ENCODE data around the gene MTCH1.

MTCH1 gene

GRCh38 chr6:36969240-36969691, 16.7 kb downstream of the MTCH1 start:
- Histone ChIP-seq H3K4me3 (ENCODE audit: insufficient read depth, low read depth, low read length, poor library complexity, severe bottlenecking) (no peak overlapping the region), H3K9me3 (ENCODE audit: control insufficient read depth, low read length) (no peaks in the 10 kb centered on the region), H3K36me3 (ENCODE audit: control insufficient read depth, insufficient read depth, low read length) (peaks cover 67% of the 10 kb centered on the region), H3K27me3 (replicated peaks; ENCODE audit: control insufficient read depth, insufficient read depth, low read length, poor library complexity, severe bottlenecking) (no peaks in the 10 kb centered on the region), H3K27ac (ENCODE audit: insufficient read depth, low read length, poor library complexity, severe bottlenecking) (no peak overlapping the region), H3K4me1 (ENCODE audit: control insufficient read depth, insufficient read depth, low read length, poor library complexity, severe bottlenecking) (peaks cover 10% of the 10 kb centered on the region)
- DNase-seq = no peak

- H3K27ac ChIP-seq (ENCODE audit: insufficient read depth, low read length, poor library complexity, severe bottlenecking) = no peak overlapping the region
- H3K4me3 ChIP-seq (ENCODE audit: insufficient read depth, low read depth, low read length, poor library complexity, severe bottlenecking) = no peak overlapping the region
- H3K9me3 ChIP-seq (ENCODE audit: control insufficient read depth, low read length) = no peaks in the 10 kb centered on the region
- H3K4me1 ChIP-seq (ENCODE audit: control insufficient read depth, insufficient read depth, low read length, poor library complexity, severe bottlenecking) = peaks cover 18% of the 10 kb centered on the region
- H3K36me3 ChIP-seq (ENCODE audit: control insufficient read depth, insufficient read depth, low read length) = peaks cover 58% of the 10 kb centered on the region
- H3K27me3 ChIP-seq (replicated peaks; ENCODE audit: control insufficient read depth, insufficient read depth, low read length, poor library complexity, severe bottlenecking) = no peaks in the 10 kb centered on the region
- no peak for DNase-seq
These were observed 17.6 kb downstream of the MTCH1 start for GRCh38 chr6:36968266-36968977.

- H3K27ac ChIP-seq (ENCODE audit: insufficient read depth, low read length, poor library complexity, severe bottlenecking) = no peak overlapping the region
- no peak for DNase-seq
- peaks cover 51% of the 10 kb centered on the region for H3K36me3 ChIP-seq (ENCODE audit: control insufficient read depth, insufficient read depth, low read length)
- H3K9me3 ChIP-seq (ENCODE audit: control insufficient read depth, low read length) = no peaks in the 10 kb centered on the region
- peaks cover 25% of the 10 kb centered on the region for H3K4me1 ChIP-seq (ENCODE audit: control insufficient read depth, insufficient read depth, low read length, poor library complexity, severe bottlenecking)
- H3K27me3 ChIP-seq (replicated peaks; ENCODE audit: control insufficient read depth, insufficient read depth, low read length, poor library complexity, severe bottlenecking) = no peaks in the 10 kb centered on the region
- H3K4me3 ChIP-seq (ENCODE audit: insufficient read depth, low read depth, low read length, poor library complexity, severe bottlenecking) = no peak overlapping the region
These were observed 18.2 kb downstream of the MTCH1 start for GRCh38 chr6:36967757-36968156.

- Histone ChIP-seq H3K27me3 (replicated peaks; ENCODE audit: control insufficient read depth, insufficient read depth, low read length, poor library complexity, severe bottlenecking) (no peaks in the 10 kb centered on the region), H3K36me3 (ENCODE audit: control insufficient read depth, insufficient read depth, low read length) (peaks cover 47% of the 10 kb centered on the region), H3K4me3 (ENCODE audit: insufficient read depth, low read depth, low read length, poor library complexity, severe bottlenecking) (no peak overlapping the region), H3K9me3 (ENCODE audit: control insufficient read depth, low read length) (no peaks in the 10 kb centered on the region), H3K27ac (ENCODE audit: insufficient read depth, low read length, poor library complexity, severe bottlenecking) (no peak overlapping the region), H3K4me1 (ENCODE audit: control insufficient read depth, insufficient read depth, low read length, poor library complexity, severe bottlenecking) (peaks cover 27% of the 10 kb centered on the region)
- DNase-seq = no peak
These were observed 18.7 kb downstream of the MTCH1 start for GRCh38 chr6:36967301-36967700.

GRCh38 chr6:36964908-36965307, 21.1 kb downstream of the MTCH1 start:
- H3K4me3 ChIP-seq (ENCODE audit: insufficient read depth, low read depth, low read length, poor library complexity, severe bottlenecking) = no peak overlapping the region
- no peak for DNase-seq
- no peaks in the 10 kb centered on the region for H3K9me3 ChIP-seq (ENCODE audit: control insufficient read depth, low read length)
- H3K36me3 ChIP-seq (ENCODE audit: control insufficient read depth, insufficient read depth, low read length) = peaks cover 23% of the 10 kb centered on the region
- H3K27ac ChIP-seq (ENCODE audit: insufficient read depth, low read length, poor library complexity, severe bottlenecking) = peak overlapping the region; percentile 62
- H3K27me3 ChIP-seq (replicated peaks; ENCODE audit: control insufficient read depth, insufficient read depth, low read length, poor library complexity, severe bottlenecking) = no peaks in the 10 kb centered on the region
- H3K4me1 ChIP-seq (ENCODE audit: control insufficient read depth, insufficient read depth, low read length, poor library complexity, severe bottlenecking) = peaks cover 37% of the 10 kb centered on the region

DNA sequence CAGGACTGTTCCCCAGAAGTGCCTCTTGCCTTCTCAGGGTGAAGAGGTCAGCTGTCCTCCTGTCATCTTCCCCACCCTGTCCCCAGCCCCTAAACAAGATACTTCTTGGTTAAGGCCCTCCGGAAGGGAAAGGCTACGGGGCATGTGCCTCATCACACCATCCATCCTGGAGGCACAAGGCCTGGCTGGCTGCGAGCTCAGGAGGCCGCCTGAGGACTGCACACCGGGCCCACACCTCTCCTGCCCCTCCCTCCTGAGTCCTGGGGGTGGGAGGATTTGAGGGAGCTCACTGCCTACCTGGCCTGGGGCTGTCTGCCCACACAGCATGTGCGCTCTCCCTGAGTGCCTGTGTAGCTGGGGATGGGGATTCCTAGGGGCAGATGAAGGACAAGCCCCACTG, 21.6 kb downstream of the MTCH1 start:
- no peaks in the 10 kb centered on the region for H3K9me3 ChIP-seq (ENCODE audit: control insufficient read depth, low read length)
- H3K4me1 ChIP-seq (ENCODE audit: control insufficient read depth, insufficient read depth, low read length, poor library complexity, severe bottlenecking) = peaks cover 37% of the 10 kb centered on the region
- no peak for DNase-seq
- no peak overlapping the region for H3K4me3 ChIP-seq (ENCODE audit: insufficient read depth, low read depth, low read length, poor library complexity, severe bottlenecking)
- H3K36me3 ChIP-seq (ENCODE audit: control insufficient read depth, insufficient read depth, low read length) = peaks cover 17% of the 10 kb centered on the region
- H3K27ac ChIP-seq (ENCODE audit: insufficient read depth, low read length, poor library complexity, severe bottlenecking) = peak overlapping the region; percentile 62
- H3K27me3 ChIP-seq (replicated peaks; ENCODE audit: control insufficient read depth, insufficient read depth, low read length, poor library complexity, severe bottlenecking) = no peaks in the 10 kb centered on the region

- Histone ChIP-seq H3K27ac (ENCODE audit: insufficient read depth, low read length, poor library complexity, severe bottlenecking) (peak overlapping the region; percentile 62), H3K36me3 (ENCODE audit: control insufficient read depth, insufficient read depth, low read length) (peaks cover 13% of the 10 kb centered on the region), H3K4me3 (ENCODE audit: insufficient read depth, low read depth, low read length, poor library complexity, severe bottlenecking) (no peak overlapping the region), H3K9me3 (ENCODE audit: control insufficient read depth, low read length) (no peaks in the 10 kb centered on the region), H3K27me3 (replicated peaks; ENCODE audit: control insufficient read depth, insufficient read depth, low read length, poor library complexity, severe bottlenecking) (no peaks in the 10 kb centered on the region), H3K4me1 (ENCODE audit: control insufficient read depth, insufficient read depth, low read length, poor library complexity, severe bottlenecking) (peaks cover 37% of the 10 kb centered on the region)
- DNase-seq = peak in 1 of 3 donors; percentile 14
These were observed 22.3 kb downstream of the MTCH1 start for GRCh38 chr6:36963451-36964290.

- peaks cover 37% of the 10 kb centered on the region for H3K4me1 ChIP-seq (ENCODE audit: control insufficient read depth, insufficient read depth, low read length, poor library complexity, severe bottlenecking)
- H3K36me3 ChIP-seq (ENCODE audit: control insufficient read depth, insufficient read depth, low read length) = peaks cover 7% of the 10 kb centered on the region
- no peaks in the 10 kb centered on the region for H3K9me3 ChIP-seq (ENCODE audit: control insufficient read depth, low read length)
- peak overlapping the region; percentile 62 for H3K27ac ChIP-seq (ENCODE audit: insufficient read depth, low read length, poor library complexity, severe bottlenecking)
- DNase-seq = peak; percentile 58 to 77 (median 74)
- no peaks in the 10 kb centered on the region for H3K27me3 ChIP-seq (replicated peaks; ENCODE audit: control insufficient read depth, insufficient read depth, low read length, poor library complexity, severe bottlenecking)
- H3K4me3 ChIP-seq (ENCODE audit: insufficient read depth, low read depth, low read length, poor library complexity, severe bottlenecking) = no peak overlapping the region
These were observed 23.1 kb downstream of the MTCH1 start for GRCh38 chr6:36962874-36963273.

GRCh38 chr6:36961441-36962435, 24.3 kb downstream of the MTCH1 start:
- H3K4me1 ChIP-seq (ENCODE audit: control insufficient read depth, insufficient read depth, low read length, poor library complexity, severe bottlenecking) = peaks cover 42% of the 10 kb centered on the region
- H3K27ac ChIP-seq (ENCODE audit: insufficient read depth, low read length, poor library complexity, severe bottlenecking) = peak overlapping the region; percentile 62
- no peak for DNase-seq
- H3K4me3 ChIP-seq (ENCODE audit: insufficient read depth, low read depth, low read length, poor library complexity, severe bottlenecking) = no peak overlapping the region
- no peaks in the 10 kb centered on the region for H3K27me3 ChIP-seq (replicated peaks; ENCODE audit: control insufficient read depth, insufficient read depth, low read length, poor library complexity, severe bottlenecking)
- H3K36me3 ChIP-seq (ENCODE audit: control insufficient read depth, insufficient read depth, low read length) = peaks cover 4% of the 10 kb centered on the region
- no peaks in the 10 kb centered on the region for H3K9me3 ChIP-seq (ENCODE audit: control insufficient read depth, low read length)
